HFF-Myc (cell line): ENCODE results near the gene PRKCB.

ENCODE experiments used
- DNase-seq: peaks from one replicate; pipeline ENCODE4 v3.0.0-alpha.2; 2011; ENCODE audit warnings: low read depth; ENCODE audit errors: extremely low read depth
- H3K4me3 ChIP-seq: replicated peaks from 2 replicates; pipeline ENCODE4 v1.5.1; 2011; ENCODE audit warnings: low read depth, mild to moderate bottlenecking, control low read depth, low read length
- TF ChIP-seq, protein P1 (sequence below): IDR thresholded peaks from 2 replicates; pipeline ENCODE4 v1.5.1; 2012; ENCODE audit warnings: mild to moderate bottlenecking, low read depth, low read length, control low read depth; ENCODE audit errors: missing control alignments

The PRKCB gene

DNA sequence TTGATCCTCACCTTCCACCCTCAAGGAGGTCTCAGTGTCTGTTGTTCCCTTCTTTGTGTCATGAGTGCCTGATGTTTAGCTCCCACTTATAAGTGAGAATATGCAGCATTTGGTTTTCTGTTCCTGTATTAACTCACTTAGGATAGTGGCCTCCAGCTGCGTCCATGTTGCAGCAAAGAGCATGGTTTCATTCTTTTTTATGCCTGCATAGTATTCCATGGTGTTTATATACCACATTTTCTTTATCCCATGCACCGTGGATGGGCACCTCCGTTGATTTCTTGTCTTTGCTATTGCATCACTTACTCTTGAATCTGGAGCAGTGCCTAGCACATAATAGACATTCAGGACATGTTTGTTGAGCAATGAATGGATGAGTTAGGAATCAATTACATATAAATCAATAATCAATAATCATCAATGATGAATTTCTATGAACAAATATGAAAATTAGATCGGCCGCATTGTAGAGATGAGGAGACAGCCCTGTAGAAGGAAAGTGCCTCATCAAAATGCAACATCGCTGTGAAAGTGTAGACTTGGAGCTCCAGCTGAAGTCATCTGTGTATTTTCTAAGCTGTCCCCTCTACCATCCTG lies 129.5 kb downstream of the PRKCB start:
- TF ChIP-seq, protein P1, sequence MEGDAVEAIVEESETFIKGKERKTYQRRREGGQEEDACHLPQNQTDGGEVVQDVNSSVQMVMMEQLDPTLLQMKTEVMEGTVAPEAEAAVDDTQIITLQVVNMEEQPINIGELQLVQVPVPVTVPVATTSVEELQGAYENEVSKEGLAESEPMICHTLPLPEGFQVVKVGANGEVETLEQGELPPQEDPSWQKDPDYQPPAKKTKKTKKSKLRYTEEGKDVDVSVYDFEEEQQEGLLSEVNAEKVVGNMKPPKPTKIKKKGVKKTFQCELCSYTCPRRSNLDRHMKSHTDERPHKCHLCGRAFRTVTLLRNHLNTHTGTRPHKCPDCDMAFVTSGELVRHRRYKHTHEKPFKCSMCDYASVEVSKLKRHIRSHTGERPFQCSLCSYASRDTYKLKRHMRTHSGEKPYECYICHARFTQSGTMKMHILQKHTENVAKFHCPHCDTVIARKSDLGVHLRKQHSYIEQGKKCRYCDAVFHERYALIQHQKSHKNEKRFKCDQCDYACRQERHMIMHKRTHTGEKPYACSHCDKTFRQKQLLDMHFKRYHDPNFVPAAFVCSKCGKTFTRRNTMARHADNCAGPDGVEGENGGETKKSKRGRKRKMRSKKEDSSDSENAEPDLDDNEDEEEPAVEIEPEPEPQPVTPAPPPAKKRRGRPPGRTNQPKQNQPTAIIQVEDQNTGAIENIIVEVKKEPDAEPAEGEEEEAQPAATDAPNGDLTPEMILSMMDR, result no peak
- no peak overlapping the region for H3K4me3 ChIP-seq
- DNase-seq, result no peak

DNA sequence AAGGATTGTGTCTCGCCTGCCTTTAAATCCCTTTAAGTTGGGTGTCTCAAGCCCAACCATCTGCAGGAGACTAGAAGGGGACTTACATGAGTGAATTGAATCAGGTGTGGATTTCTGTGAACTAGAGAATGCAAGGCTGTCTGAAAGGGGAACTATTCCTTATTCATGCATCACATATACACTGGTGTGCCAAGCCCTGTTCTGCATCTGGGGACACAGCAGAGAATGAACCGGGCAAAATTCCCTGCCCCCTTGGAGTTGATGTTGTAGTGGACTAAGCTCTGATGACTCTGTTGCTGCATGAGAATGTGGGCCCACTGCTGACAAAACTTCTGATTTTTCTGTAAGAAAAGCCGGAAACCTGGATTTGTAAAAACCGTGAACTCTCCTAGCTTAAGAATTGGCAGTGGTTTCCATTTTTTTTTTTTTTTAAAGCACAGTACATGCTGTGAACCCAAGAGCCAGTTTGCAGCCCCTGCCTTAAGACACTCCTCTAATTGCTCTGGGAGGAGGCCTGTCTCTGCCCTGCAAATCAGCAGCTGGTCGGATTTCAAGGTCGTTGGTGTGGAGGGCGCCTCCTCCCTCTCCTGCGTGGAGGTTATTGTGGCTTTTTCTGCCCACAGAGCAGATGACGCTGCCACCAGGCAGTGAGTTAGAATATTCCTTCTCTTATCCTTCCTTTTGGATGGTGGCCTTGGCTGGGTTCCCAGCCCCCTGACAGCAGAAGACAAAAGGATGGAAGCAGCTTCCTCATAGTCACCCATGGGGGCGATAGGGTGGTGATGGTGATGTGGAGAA lies 131.0 kb downstream of the PRKCB start:
- no peak for DNase-seq
- TF ChIP-seq, protein P1, result no peak
- no peak overlapping the region for H3K4me3 ChIP-seq

DNA sequence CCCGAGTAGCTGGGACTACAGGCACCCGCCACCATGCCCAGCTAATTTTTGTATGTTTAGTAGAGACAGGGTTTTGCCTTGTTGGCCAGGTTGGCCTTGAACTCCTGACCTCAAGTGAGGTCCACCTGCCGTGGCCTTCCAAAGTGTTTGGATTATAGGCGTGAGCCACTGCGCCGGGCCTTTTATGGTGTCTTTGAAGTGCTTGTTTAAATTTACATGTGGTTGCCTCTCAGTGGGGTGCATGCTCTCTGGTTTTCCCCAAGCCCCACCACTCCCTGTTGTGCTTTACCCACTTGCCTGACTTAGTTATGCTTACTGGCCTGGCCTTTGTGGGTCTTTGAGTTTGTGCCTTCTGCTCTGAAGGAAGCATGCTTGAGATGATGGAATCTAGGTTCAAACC lies 132.0 kb downstream of the PRKCB start:
- no peak overlapping the region for H3K4me3 ChIP-seq
- DNase-seq, result no peak
- TF ChIP-seq, protein P1, result no peak

DNA sequence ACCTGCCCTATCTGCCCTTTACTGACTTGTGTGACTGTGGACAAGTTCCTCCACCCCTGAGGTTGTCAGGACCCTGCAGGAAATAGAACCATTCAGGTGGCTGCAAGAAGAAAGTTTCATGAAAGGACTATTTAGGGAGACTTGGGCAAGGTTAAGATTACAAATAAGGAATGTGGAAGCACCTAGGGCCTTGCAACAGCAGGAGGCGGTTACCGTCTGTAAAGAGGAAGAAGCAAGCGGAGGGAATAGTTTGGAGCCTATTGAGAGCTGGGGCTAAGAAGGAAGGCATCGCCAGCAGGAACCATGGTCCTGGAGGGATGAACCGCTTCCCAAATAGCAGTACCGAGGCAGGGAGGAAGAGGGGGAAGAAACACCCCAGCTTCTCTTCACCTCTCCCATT lies 132.4 kb downstream of the PRKCB start:
- TF ChIP-seq, protein P1, result no peak
- no peak for DNase-seq
- H3K4me3 ChIP-seq, result no peak overlapping the region

DNA sequence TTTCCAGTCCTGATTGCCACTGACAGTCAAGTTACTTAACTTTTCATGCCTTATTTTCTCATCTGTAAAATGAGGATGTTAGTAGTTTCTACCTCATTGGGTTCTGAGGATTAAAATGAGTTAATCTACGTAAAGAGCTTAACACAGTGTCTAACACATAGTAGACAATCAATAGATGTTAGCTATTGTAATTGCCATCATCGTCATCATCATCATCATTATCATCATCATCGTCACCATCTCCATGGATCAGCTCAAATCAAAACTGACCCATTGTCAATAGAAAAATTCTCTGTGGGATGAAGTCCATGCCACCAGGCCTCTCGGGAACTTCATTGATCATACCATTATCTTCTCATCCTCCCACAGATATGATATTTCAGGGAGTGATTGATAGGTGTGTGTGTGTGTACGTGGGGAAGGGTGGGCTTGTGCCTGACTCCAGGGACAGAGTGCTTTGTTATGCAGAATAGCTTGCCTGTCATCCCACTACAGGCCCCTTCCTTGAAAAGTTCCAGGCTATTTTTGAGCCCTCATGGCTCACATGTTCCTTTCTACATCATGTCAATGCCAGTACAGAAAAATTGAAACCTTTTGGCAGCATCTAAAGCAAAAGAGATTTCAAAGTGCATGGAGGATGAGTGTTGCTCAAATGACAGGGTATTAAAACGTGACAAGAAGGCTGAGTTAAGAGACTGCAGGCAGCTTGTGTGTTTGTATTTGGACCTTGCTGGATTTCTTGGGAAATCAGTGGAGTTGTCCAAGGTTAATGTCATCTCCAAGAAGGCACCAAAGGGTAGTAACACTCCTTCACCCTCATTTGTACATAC lies 133.9 kb downstream of the PRKCB start:
- TF ChIP-seq, protein P1, result no peak

DNA sequence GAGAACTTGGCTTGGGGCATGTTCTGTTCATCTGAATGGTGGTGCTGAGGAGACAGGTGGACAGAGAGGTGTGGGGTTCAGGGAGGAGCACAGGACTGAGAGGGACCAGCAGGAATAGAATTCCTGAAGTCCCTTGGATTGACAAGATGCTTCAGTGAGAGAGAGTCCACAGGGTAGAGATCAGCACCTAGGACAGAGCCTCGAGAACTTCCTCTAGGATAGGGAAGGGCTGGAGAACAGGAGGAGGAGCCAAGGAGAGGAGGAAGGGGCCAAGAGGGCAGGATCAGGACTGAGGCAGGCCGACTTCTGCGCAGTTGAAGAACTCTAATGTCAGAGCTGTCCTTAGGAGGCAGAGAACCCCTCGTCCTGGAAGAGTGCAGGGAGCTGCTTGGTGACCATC lies 138.4 kb downstream of the PRKCB start:
- DNase-seq, result no peak
- TF ChIP-seq, protein P1, result no peak
- H3K4me3 ChIP-seq, result no peak overlapping the region

More for the DNA sequence above, 133.9 kb downstream of the PRKCB start:
- DNase-seq, result no peak
- H3K4me3 ChIP-seq, result no peak overlapping the region
